HepG2 (cell line): ENCODE results near the gene SCAF11. TPM values are rescaled to one million over a fixed set of nuclear protein-coding genes. Genes with fewer than 3 reads are reported as not detected.
A peak's percentile ranks its signal among the peaks of the same experiment; 100 is the strongest.

ENCODE experiments used
- AGO2 ChIP-seq: fragments of 200-400 bp; formaldehyde crosslinking; optimal IDR thresholded peaks from 2 replicates; pipeline ENCODE3; 2017; ENCODE audit warnings: mild to moderate bottlenecking, low read depth, low read length, moderate library complexity
- FUBP1 ChIP-seq: sonication (generic); formaldehyde crosslinking; IDR thresholded peaks from 2 replicates; pipeline ENCODE4 v1.5.1; 2020; ENCODE audit warnings: missing genetic modification reagents, mild to moderate bottlenecking, borderline replicate concordance
- HDAC2 ChIP-seq: sonication (generic); formaldehyde crosslinking; IDR thresholded peaks from 2 replicates; pipeline ENCODE4 v1.4.0; 2020; ENCODE audit warnings: missing genetic modification reagents
- HMG20A ChIP-seq: IDR thresholded peaks from 2 replicates; pipeline ENCODE4 v1.6.1; 2016; ENCODE audit warnings: borderline replicate concordance
- KAT7 ChIP-seq: IDR thresholded peaks from 2 replicates; pipeline ENCODE4 v1.6.1; 2018; ENCODE audit warnings: borderline replicate concordance, missing compliant biosample characterization
- MZF1 ChIP-seq: sonication (generic); formaldehyde crosslinking; IDR thresholded peaks from 2 replicates; pipeline ENCODE4 v1.8.1; 2023; ENCODE audit warnings: mild to moderate bottlenecking, missing genetic modification reagents, borderline replicate concordance
- NFE2 ChIP-seq: sonication (generic); formaldehyde crosslinking; IDR thresholded peaks from 2 replicates; pipeline ENCODE4 v1.4.0; 2020; ENCODE audit warnings: missing genetic modification reagents
- NKX3-1 ChIP-seq: sonication (generic); formaldehyde crosslinking; IDR thresholded peaks from 2 replicates; pipeline ENCODE4 v1.5.0; 2020; ENCODE audit warnings: missing genetic modification reagents
- PHF5A ChIP-seq: IDR thresholded peaks from one replicate; pipeline ENCODE4 v1.6.1; 2018; ENCODE audit warnings: low read depth, missing genetic modification reagents; ENCODE audit not compliant: unreplicated experiment
- PTBP1 ChIP-seq: fragments of 200-400 bp; formaldehyde crosslinking; IDR thresholded peaks from 2 replicates; pipeline ENCODE4 v1.6.1; 2018; ENCODE audit warnings: low read length, low read depth; ENCODE audit not compliant: poor library complexity, severe bottlenecking
- SMARCC2 ChIP-seq: fragments of 450-650 bp; IDR thresholded peaks from 2 replicates; pipeline ENCODE4 v1.6.1; 2017; ENCODE audit warnings: antibody characterized with exemption, mild to moderate bottlenecking
- SMC3 ChIP-seq: IDR thresholded peaks from 2 replicates; pipeline ENCODE4 v1.6.1; 2011; ENCODE audit warnings: low read length, improper control_type of control experiment
- SP5 ChIP-seq: IDR thresholded peaks from 2 replicates; pipeline ENCODE4 v1.6.1; 2016; ENCODE audit warnings: low read depth, borderline replicate concordance
- TOPORS ChIP-seq: sonication (generic); formaldehyde crosslinking; IDR thresholded peaks from 2 replicates; pipeline ENCODE4 v1.8.0; 2023; ENCODE audit warnings: mild to moderate bottlenecking, missing genetic modification reagents
- ZMAT3 ChIP-seq: sonication (generic); formaldehyde crosslinking; conservative IDR thresholded peaks from 2 replicates; pipeline ENCODE4 v1.7.0; 2021; ENCODE audit warnings: missing genetic modification reagents
- ZNF12 ChIP-seq: sonication (generic); formaldehyde crosslinking; IDR thresholded peaks from 2 replicates; pipeline ENCODE4 v1.5.0; 2020; ENCODE audit warnings: missing genetic modification reagents
- ZNF782 ChIP-seq: sonication (generic); formaldehyde crosslinking; IDR thresholded peaks from 2 replicates; pipeline ENCODE4 v1.4.0; 2020; ENCODE audit warnings: missing genetic modification reagents, mild to moderate bottlenecking, borderline replicate concordance
- ZNF790 ChIP-seq: sonication (generic); formaldehyde crosslinking; IDR thresholded peaks from 2 replicates; pipeline ENCODE4 v1.8.0; 2022; ENCODE audit warnings: missing genetic modification reagents, mild to moderate bottlenecking, borderline replicate concordance
- ZNF850 ChIP-seq: sonication (generic); formaldehyde crosslinking; conservative IDR thresholded peaks from 2 replicates; pipeline ENCODE4 v1.9.0; 2021; ENCODE audit warnings: mild to moderate bottlenecking, missing genetic modification reagents
- polyA plus RNA-seq, 8 experiments: library from polyadenylated mRNA; depleted of rRNA in 3 of 8; stranded (reverse) in 7 of 8; unstranded in 1 of 8; fragments of >200 nt; fragmentation: Illumina TruSeq in 4 of 8; extraction: Trizol in 4 of 8; gene quantifications; 2 replicates each; pipeline versions ENCODE4 v1.2.1 to v1.2.3, GENCODE V29; 2011 to 2016; ENCODE audit warnings: low read depth in 4 of 8, missing spikeins in 1 of 8, mixed read lengths in 1 of 8; ENCODE audit not compliant: insufficient read depth in 1 of 8
- total RNA-seq, 5 experiments: library from RNA; depleted of rRNA; stranded (reverse); fragments of >200 nt; fragmentation: Illumina TruSeq; extraction: Trizol; gene quantifications; 2 replicates each; pipeline ENCODE4 v1.2.3, GENCODE V29; 2016; ENCODE audit warnings: low read depth in 1 of 5
- TF ChIP-seq, protein P1 (sequence below): sonication (generic); formaldehyde crosslinking; conservative IDR thresholded peaks from 2 replicates; pipeline ENCODE4 v1.8.0; 2022; ENCODE audit warnings: mild to moderate bottlenecking, moderate library complexity, missing genetic modification reagents
- TF ChIP-seq, protein P2 (sequence below): IDR thresholded peaks from 2 replicates; pipeline ENCODE4 v1.6.1; 2016; ENCODE audit warnings: missing genetic modification reagents, missing compliant biosample characterization

Gene SCAF11
- total and polyA plus RNA-seq, 2 of the 13 experiments (the other 11 are each of a cell fraction or from before 2014, with no cell fraction given), result 26.9 to 38.3 TPM

GRCh38 chr12:45990468-45991283 is at the start of gene SCAF11 (continued):
- TF ChIP-seq PTBP1 (peak; percentile 42), AGO2 (peak; percentile 23), ZNF850 (CRISPR knock-in tag) (no peak), TOPORS (CRISPR knock-in tag) (peak; percentile 64; the same call in 1 of the 2 replicates), KAT7 (peak; percentile 7; the same call in 1 of the 2 replicates), NFE2 (CRISPR knock-in tag) (no peak), ZNF790 (peak; percentile 96; the same call in 1 of the 2 replicates), SMC3 (peak; percentile 25; the same call in 1 of the 2 replicates), FUBP1 (CRISPR knock-in tag) (no peak), HDAC2 (peak; percentile 89), ZNF12 (CRISPR knock-in tag) (peak; percentile 41; the same call in 1 of the 2 replicates), HMG20A (CRISPR knock-in tag) (peak; percentile 60; the same call in 1 of the 2 replicates), ZMAT3 (peak; percentile 98; the same call in 1 of the 2 replicates), MZF1 (CRISPR knock-in tag) (no peak), SMARCC2 (no peak), NKX3-1 (CRISPR knock-in tag) (peak; percentile 54), PHF5A (CRISPR knock-in tag) (peak; percentile 63), SP5 (peak; percentile 98), ZNF782 (CRISPR knock-in tag) (peak; percentile 89)
- TF ChIP-seq, protein P1, sequence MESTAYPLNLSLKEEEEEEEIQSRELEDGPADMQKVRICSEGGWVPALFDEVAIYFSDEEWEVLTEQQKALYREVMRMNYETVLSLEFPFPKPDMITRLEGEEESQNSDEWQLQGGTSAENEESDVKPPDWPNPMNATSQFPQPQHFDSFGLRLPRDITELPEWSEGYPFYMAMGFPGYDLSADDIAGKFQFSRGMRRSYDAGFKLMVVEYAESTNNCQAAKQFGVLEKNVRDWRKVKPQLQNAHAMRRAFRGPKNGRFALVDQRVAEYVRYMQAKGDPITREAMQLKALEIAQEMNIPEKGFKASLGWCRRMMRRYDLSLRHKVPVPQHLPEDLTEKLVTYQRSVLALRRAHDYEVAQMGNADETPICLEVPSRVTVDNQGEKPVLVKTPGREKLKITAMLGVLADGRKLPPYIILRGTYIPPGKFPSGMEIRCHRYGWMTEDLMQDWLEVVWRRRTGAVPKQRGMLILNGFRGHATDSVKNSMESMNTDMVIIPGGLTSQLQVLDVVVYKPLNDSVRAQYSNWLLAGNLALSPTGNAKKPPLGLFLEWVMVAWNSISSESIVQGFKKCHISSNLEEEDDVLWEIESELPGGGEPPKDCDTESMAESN, result peak; percentile 96
- TF ChIP-seq, protein P2, sequence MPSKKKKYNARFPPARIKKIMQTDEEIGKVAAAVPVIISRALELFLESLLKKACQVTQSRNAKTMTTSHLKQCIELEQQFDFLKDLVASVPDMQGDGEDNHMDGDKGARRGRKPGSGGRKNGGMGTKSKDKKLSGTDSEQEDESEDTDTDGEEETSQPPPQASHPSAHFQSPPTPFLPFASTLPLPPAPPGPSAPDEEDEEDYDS (CRISPR knock-in tag), result peak; percentile 92
